HG03159 (cell line): ENCODE data around the gene PEAK1.
"Not testable (repeated sequence)": the region's sequence is repeated elsewhere in the genome, so short reads cannot be mapped to it uniquely, and the experiment has no call there.

ENCODE experiments used
- ATAC-seq: cut with Tn5 transposase; IDR thresholded peaks from one replicate; pipeline ENCODE4 v1.9.1; 2021; ENCODE audit warnings: mild to moderate bottlenecking, moderate library complexity; ENCODE audit not compliant: unreplicated experiment

Gene PEAK1

DNA sequence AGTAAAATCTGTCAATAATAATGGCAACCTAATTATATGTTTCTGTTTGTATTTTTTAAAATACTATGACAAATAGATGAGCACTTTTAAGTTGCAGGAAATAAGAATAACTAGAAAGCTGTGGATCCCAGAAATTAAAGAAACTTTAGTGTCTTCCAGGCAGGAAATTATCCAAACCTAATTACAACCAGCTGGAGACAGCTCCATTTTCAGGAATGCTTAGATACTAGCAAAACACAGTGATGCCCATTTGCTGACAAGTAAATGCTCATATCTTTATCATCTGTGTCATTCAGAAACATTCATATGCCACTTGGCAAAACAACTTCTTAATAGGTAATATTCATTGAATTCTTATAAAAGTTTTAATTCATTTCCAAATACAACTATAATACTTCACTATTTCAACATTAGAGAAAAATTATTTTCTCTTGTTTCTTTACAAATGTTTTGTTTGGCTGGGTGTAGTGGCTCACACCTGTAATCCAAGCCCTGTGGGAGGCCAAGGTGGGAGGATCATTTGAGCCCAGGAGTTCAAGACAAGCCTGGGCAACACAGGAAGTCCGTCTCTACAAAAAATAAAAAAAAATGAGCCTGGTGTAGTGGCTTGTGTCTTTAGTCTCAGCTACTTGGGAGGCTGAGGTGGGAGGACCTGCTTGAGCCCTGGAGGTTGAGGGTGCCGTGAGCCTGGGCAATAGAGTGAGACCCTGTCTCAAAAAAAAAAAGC, 179.9 kb downstream of the PEAK1 start:
- ATAC-seq: no peak

GRCh38 chr15:77235566-77235965, 184.3 kb downstream of the PEAK1 start:
- ATAC-seq: no peak

DNA sequence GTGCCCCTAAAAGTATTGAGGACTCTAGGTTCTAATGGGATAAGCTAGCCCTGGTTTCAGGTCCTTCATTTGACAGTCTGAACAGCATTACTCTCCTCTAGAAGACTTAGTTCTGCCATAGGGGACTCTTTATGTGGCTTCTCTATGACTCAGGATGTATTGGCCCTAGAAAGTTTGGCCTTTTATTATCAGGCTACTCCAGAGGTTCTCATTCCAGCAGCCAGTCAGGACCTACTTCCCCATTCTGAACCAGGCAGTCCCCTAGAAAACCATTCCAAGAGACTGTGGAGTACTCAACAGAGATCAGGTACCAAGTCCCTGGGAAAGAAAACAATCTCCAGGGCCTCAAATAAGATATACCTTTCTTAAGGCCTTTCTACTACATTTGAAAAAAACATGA, 191.1 kb downstream of the PEAK1 start:
- no peak for ATAC-seq

DNA sequence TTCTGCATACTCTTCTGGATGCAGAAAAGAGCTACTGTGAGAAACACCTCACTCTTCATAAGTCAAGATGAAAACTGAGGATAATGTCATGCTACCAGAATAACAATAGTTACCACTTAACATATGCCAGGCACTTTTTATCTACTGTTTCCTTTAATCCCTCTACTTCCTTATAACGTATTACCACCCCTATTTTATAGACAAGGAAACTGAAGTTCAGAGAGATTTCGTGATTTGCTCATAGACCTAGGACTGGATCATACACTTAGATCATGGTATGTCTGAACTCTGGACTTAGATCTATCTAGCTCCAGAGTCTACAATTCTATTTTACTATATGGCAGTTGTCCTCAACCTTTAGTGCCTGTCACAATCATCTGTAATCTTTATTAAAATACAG, 193.3 kb downstream of the PEAK1 start:
- no peak for ATAC-seq

DNA sequence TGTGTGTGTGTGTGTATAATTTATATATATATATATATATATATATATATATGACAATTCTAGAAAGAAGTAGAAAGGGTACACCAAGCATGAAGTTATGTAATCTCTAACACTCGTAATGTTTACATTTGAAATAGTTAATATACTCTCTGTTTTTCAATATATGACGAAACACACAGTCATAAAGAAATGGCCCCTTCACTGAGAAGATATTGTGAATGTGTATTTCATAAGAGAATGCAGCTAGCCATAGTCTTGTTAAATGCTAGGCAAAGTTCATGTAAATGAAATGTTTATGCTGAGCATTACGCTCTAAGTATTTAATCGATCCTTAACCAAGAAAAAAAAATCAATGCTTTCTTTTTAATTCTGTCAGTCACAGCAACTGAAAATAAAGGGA, 194.3 kb downstream of the PEAK1 start:
- ATAC-seq: no peak

DNA sequence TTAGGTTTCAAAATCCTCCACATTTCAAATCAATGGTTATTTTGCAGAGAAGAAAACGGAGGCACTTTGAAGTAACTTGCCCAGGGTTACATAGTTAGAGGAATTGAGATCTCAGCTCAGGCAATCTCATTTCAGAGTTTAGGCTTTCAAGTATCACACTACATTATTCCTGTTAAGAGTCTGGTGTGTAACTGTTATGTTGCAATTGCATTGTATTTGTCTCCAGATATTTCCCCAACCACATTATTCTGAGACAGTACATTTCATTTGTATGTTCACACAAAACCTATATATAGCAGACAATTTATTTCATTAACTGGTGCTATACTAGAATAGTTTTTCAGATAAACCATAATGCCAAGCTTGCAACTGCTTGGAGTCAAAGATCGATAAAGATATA, 194.8 kb downstream of the PEAK1 start:
- ATAC-seq: no peak

DNA sequence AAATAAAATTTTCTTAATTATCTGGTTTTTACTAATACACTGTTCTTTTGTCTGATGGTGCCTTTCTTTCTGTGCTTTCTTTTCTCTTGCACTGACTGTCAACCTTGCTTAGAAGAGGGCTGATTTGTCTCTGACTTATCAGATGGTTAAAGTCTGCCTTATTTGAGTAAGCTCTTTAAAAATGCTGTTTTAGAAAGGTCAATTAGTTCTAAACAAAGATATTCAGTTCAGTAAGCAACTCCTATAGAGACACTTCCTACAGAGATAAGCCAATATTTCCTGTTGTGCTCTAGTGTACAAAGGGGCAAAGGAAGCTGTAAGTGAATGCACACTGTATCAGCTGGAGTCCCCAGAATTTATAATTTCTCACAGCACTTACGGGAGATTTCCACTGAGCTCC, 195.6 kb downstream of the PEAK1 start:
- ATAC-seq: no peak

DNA sequence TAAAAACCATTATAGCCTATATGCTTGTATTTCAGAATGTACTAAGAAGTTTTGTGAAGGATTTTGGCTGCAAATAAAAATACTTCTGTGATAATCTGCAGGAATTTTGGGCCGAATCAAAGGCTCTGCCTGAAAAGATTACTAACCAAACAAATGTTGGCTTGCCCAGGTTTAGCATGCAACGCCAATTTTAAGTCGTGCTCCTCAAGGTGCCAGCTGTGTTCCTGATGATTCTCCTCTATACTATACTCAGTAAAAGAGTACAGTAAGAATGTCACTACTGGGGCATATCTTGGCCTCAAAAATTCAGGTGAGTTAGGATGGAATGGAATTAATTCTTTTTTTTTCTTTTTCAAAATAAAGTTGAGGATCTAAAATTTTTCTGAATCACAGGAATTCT, 198.2 kb downstream of the PEAK1 start:
- ATAC-seq: no peak

GRCh38 chr15:77221174-77221573, 198.7 kb downstream of the PEAK1 start:
- ATAC-seq: no peak

DNA sequence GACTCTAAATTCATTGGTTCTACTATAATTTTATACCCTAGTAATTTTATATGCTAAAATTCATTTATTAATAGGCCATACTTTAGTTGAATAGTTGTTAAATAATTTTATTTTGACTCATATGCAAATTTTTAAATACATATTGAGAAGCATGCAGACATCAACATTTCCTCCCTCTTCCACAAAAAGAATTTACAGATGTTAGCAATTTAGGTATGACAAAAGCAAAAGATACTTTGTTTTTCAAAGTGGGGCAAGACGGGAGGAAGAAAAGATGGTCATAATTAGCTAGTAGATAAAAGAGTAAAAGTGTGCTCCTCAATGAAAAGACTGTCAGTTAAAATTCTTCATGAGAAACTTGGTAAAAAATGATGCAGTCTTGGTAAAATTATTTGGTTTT, 200.1 kb downstream of the PEAK1 start:
- ATAC-seq: no peak

DNA sequence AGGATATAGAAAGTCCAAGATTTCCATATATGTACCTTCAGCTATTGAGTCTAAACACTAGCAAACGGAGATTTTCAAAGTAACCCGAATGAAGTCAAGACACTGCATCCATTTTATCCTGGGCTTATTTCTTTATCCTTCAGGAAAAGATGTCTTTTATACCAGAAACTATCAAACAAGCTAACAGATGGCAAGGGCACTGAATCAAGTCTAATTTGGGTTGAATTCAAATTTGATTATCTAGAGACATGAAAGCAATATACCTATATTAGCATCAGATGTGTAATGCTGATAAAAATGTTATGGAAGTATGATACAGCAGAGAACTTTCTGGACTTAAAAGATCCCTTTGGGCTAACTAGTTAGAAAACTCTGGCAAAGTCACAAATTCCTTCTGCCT, 210.7 kb downstream of the PEAK1 start:
- ATAC-seq: no peak

GRCh38 chr15:77208241-77208640, 211.7 kb downstream of the PEAK1 start:
- ATAC-seq: no peak

DNA sequence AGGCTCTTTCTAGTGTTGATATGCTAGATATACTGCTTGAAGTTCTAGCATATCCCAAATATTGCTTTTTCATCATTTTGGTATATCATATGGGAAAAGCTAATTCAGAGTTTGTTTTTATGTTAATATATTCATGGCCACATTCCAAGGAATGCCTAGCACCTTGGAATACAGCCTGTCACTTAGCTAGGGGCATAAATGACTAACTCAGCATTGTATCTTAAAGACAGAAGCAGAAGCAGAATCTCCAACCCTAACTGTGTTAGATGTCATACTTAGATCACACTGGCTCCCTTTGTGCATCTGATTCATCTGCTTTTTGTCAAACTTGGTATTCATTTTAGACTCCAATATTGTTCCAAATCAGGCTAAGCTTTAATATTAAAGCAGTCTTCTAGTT, 218.2 kb downstream of the PEAK1 start:
- no peak for ATAC-seq

GRCh38 chr15:77196381-77196780, 223.5 kb downstream of the PEAK1 start:
- ATAC-seq: no peak

DNA sequence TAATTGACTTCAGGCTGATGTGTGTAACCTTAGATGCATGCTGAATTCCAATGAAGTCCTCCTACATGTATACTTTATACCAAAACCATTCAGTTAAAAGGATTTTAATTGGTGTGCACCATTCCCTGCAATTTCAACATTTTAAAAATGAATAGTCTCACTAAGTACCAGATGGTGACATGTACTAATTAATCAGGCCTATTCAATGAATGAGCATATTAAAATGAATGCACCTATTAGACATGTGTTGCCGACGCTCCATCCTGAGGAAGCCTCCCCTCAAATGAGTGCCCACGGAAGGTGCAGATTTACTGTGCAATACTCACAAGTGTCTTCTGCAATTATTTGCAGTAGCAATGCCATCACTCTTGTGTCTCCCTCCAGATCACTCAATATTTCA, 224.3 kb downstream of the PEAK1 start:
- no peak for ATAC-seq

GRCh38 chr15:77192451-77192850, 227.5 kb downstream of the PEAK1 start:
- ATAC-seq: no peak

DNA sequence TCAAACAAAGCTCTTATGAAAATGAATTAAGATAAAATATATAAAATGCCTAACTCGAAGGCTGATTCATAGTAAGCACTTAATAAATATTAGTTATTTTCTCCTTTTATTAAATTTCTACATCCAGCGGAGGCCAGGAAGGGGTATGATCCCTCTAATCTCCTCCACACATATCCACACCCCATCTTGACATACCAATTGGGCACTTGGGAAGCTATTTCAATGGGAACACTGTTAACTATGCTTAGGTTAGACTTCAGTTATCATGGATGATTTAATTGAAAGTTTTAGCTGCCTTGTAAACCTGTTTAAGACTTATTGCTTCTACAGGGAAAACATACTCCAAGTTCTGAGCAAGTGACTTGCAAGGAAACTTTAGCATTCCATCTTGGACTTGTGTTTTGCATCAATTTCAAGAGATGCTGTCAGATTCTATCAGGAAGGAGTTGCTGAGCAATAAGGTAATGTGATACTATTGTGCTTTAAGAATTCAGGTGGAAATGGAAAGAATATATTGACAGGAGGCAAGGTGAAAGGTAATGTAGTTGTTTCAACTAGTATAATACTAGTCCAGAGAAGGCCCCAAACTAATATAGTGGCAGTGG, 228.6 kb downstream of the PEAK1 start:
- no peak for ATAC-seq

GRCh38 chr15:77187751-77188464, 232.0 kb downstream of the PEAK1 start:
- no peak for ATAC-seq

- no peak for ATAC-seq
Measured at GRCh38 chr15:77186594-77187011, 233.3 kb downstream of the PEAK1 start.

DNA sequence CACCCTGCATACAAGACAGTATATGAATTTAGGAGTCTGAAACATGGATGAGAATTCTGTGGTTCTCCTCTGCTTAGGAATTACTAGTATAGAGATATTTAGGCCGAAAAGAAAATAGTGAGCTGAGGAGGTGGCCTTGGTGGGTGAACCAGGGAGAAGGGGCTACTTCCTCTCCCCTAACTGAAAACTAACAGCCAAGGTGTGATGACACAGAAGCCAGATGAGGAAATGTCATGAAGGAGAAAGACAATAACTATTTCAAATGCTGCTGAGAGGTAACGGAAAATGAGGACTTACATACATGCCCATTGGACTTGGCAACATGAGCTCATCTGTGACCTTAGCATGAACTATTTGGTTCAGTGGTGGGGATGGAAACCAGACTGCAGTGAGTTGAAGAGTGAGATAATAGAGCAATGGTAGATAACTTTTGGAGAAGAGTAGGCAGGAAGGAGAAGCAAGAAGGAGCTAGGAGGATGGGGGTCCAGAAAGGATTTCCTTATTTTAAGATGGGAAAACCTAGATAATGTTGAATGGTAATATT, 234.6 kb downstream of the PEAK1 start:
- ATAC-seq: no peak

- ATAC-seq: not testable (repeated sequence)
Measured at GRCh38 chr15:77184352-77184751, 235.6 kb downstream of the PEAK1 start.

DNA sequence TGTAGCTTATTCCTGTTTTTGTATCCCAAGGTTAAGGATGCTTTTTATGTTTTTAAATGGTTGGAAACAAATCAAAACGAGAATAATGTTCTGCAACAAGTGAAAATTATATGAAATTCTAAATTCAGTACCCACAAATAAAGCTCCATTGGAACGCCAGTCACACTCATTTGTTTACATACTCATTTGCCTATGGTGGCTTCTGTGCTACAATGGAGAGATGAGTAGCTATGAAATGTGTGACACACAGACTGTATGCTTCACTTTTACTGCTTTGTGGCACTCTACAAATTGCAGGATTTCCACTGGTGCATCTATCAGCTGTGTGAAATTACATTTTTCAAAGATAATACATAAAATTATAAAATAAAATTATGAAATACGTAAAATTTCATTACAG, 236.8 kb downstream of the PEAK1 start:
- no peak for ATAC-seq
